H1 (cell line): ENCODE data around the gene CLCNKB. TPM values are rescaled to one million over a fixed set of nuclear protein-coding genes. Genes with fewer than 3 reads are reported as not detected.
"Not testable (repeated sequence)": the region's sequence is repeated elsewhere in the genome, so short reads cannot be mapped to it uniquely, and the experiment has no call there.

Experiments used
- CTCF ChIA-PET: fragments of 300-600 bp; sonication (Branson Sonifier 250); formaldehyde crosslinking; loops from one replicate; lab custom pipeline; 2021; ENCODE audit not compliant: partially characterized antibody; lab: Charles Lee
- POLR2A ChIA-PET: fragments of 300-600 bp; sonication (Branson Sonifier 250); formaldehyde crosslinking; loops from one replicate; lab custom pipeline; 2021; ENCODE audit warnings: inconsistent platforms; ENCODE audit not compliant: partially characterized antibody; lab: Charles Lee
- DNase-seq, 2 experiments: peaks; one replicate each; pipeline versions ENCODE4 v3.0.0 to v3.0.0-alpha.2; 2010 to 2022; ENCODE audit warnings: low spot score in 2 of 2, low read depth in 1 of 2, mixed read lengths in 1 of 2
- FAIRE-seq: peaks from 2 replicates; lab custom pipeline; 2011; peaks lifted over from hg19 to GRCh38; lab: Jason Lieb, UNC
- H2AFZ ChIP-seq: 2 replicates; pipeline ENCODE4 v1.8.1; 2012; ENCODE audit warnings: low read length, inconsistent platforms
- H2AK5ac ChIP-seq: 2 replicates; pipeline ENCODE4 v1.6.1; 2013; ENCODE audit warnings: low read depth, low read length
- H2BK120ac ChIP-seq: replicated peaks from 2 replicates; pipeline ENCODE3; 2013; ENCODE audit warnings: low read depth, low read length, inconsistent platforms
- H2BK12ac ChIP-seq: 2 replicates; pipeline ENCODE4 v1.6.1; 2013; ENCODE audit warnings: low read depth, low read length
- H2BK15ac ChIP-seq: 2 replicates; pipeline ENCODE4 v1.6.1; 2013; ENCODE audit warnings: low read length
- H2BK20ac ChIP-seq: 2 replicates; pipeline ENCODE4 v1.6.1; 2013; ENCODE audit warnings: low read length
- H2BK5ac ChIP-seq: 2 replicates; pipeline ENCODE4 v1.6.1; 2013; ENCODE audit warnings: low read depth, low read length
- H3K14ac ChIP-seq: 2 replicates; pipeline ENCODE4 v1.6.1; 2013; ENCODE audit warnings: inconsistent platforms; ENCODE audit not compliant: insufficient read length
- H3K18ac ChIP-seq: 2 replicates; pipeline ENCODE4 v1.6.1; 2013; ENCODE audit warnings: low read length; ENCODE audit errors: extremely low read depth
- H3K23ac ChIP-seq: 2 replicates; pipeline ENCODE4 v1.6.1; 2013; ENCODE audit warnings: inconsistent platforms; ENCODE audit not compliant: insufficient read length
- H3K23me2 ChIP-seq: 2 replicates; pipeline ENCODE4 v1.6.1; 2013; ENCODE audit warnings: low read depth, low read length
- H3K27ac ChIP-seq: 2 replicates; pipeline ENCODE4 v1.6.1; 2011; ENCODE audit warnings: low read depth, low read length, inconsistent platforms
- H3K27me3 ChIP-seq, 4 experiments: replicated peaks in 1 of 4; 1 replicate in 1 of 4; 2 replicates in 3 of 4; pipeline versions ENCODE4 v1.6.1 to v1.8.1; 2011 to 2013; ENCODE audit warnings: low read length in 3 of 4, mild to moderate bottlenecking in 3 of 4, inconsistent platforms in 2 of 4, mixed read lengths in 2 of 4, moderate library complexity in 1 of 4; ENCODE audit not compliant: control insufficient read depth in 3 of 4, insufficient read depth in 3 of 4; ENCODE audit errors: extremely low read depth in 1 of 4
- H3K36me3 ChIP-seq, 4 experiments: 2 replicates each; pipeline versions ENCODE4 v1.6.1 to v1.8.1; 2011 to 2013; ENCODE audit warnings: mild to moderate bottlenecking in 4 of 4, low read length in 3 of 4, moderate library complexity in 2 of 4, control low read depth in 1 of 4, inconsistent platforms in 1 of 4; ENCODE audit not compliant: insufficient read depth in 4 of 4, control insufficient read depth in 2 of 4
- H3K4ac ChIP-seq: replicated peaks from 2 replicates; pipeline ENCODE3; 2013; ENCODE audit warnings: low read length, low read depth, mixed read lengths, inconsistent platforms; ENCODE audit not compliant: insufficient read length
- H3K4me1 ChIP-seq, 4 experiments: replicated peaks in 1 of 4; 1 replicate in 1 of 4; 2 replicates in 3 of 4; pipeline versions ENCODE4 v1.6.1 to v1.8.1; 2011 to 2013; ENCODE audit warnings: low read length in 3 of 4, inconsistent platforms in 2 of 4, mixed read lengths in 1 of 4; ENCODE audit not compliant: insufficient read depth in 4 of 4, control insufficient read depth in 3 of 4
- H3K4me2 ChIP-seq, 2 experiments: 2 replicates each; pipeline versions ENCODE4 v1.6.1 to v1.8.1; 2011 to 2013; ENCODE audit warnings: low read depth in 2 of 2, low read length in 2 of 2, control low read depth in 1 of 2, inconsistent platforms in 1 of 2, mild to moderate bottlenecking in 1 of 2; ENCODE audit not compliant: insufficient read depth in 1 of 2
- H3K4me3 ChIP-seq, 4 experiments: fragments of 200-600, 300-600 bp in 1 of 4; sonication (generic), shearing (Covaris generic), sonication (Bioruptor Twin) in 1 of 4; 2 replicates each; pipeline versions ENCODE4 v1.5.1 to v1.8.1; 2011 to 2016; ENCODE audit warnings: low read length in 4 of 4, low read depth in 3 of 4, control low read depth in 2 of 4, inconsistent platforms in 2 of 4, mild to moderate bottlenecking in 2 of 4, mixed read lengths in 1 of 4, moderate library complexity in 1 of 4; ENCODE audit not compliant: insufficient read depth in 2 of 4; ENCODE audit errors: extremely low read depth in 1 of 4
- H3K56ac ChIP-seq: replicated peaks from 2 replicates; pipeline ENCODE3; 2013; ENCODE audit warnings: low read depth, mild to moderate bottlenecking, mixed read lengths, low read length, inconsistent platforms; ENCODE audit not compliant: insufficient read length
- H3K79me1 ChIP-seq: 2 replicates; pipeline ENCODE4 v1.6.1; 2013; ENCODE audit warnings: low read depth, low read length, control low read depth
- H3K79me2 ChIP-seq, 2 experiments: 2 replicates each; pipeline versions ENCODE4 v1.6.1 to v1.8.1; 2012 to 2013; ENCODE audit warnings: low read length in 2 of 2, mild to moderate bottlenecking in 2 of 2, inconsistent platforms in 1 of 2; ENCODE audit not compliant: insufficient read depth in 2 of 2, control insufficient read depth in 1 of 2
- H3K9ac ChIP-seq, 4 experiments: replicated peaks in 1 of 4; 1 replicate in 1 of 4; 2 replicates in 3 of 4; pipeline versions ENCODE4 v1.6.1 to v1.8.1; 2011 to 2013; ENCODE audit warnings: low read depth in 3 of 4, low read length in 3 of 4, control low read depth in 2 of 4, mild to moderate bottlenecking in 2 of 4, moderate library complexity in 2 of 4, inconsistent platforms in 1 of 4; ENCODE audit errors: extremely low read depth in 1 of 4
- H3K9me3 ChIP-seq, 2 experiments: 2 replicates each; pipeline versions ENCODE4 v1.6.1 to v1.8.1; 2012 to 2013; ENCODE audit warnings: mild to moderate bottlenecking in 2 of 2, moderate library complexity in 2 of 2, control low read depth in 1 of 2, inconsistent platforms in 1 of 2, low read depth in 1 of 2, low read length in 1 of 2, mixed read lengths in 1 of 2; ENCODE audit not compliant: insufficient read depth in 2 of 2
- H4K20me1 ChIP-seq, 2 experiments: replicated peaks in 1 of 2; 2 replicates each; pipeline versions ENCODE3 to v1.8.1; 2011 to 2013; ENCODE audit warnings: inconsistent platforms in 2 of 2, low read length in 2 of 2, mild to moderate bottlenecking in 1 of 2; ENCODE audit not compliant: insufficient read depth in 2 of 2, control insufficient read depth in 1 of 2
- H4K5ac ChIP-seq: 2 replicates; pipeline ENCODE4 v1.6.1; 2013; ENCODE audit warnings: low read length, low read depth, mixed read lengths, inconsistent platforms; ENCODE audit not compliant: insufficient read length
- H4K8ac ChIP-seq: 2 replicates; pipeline ENCODE4 v1.8.0; 2013; ENCODE audit warnings: mild to moderate bottlenecking, moderate library complexity, low read length, inconsistent platforms; ENCODE audit not compliant: insufficient read depth; ENCODE audit errors: extremely low read depth
- H4K91ac ChIP-seq: replicated peaks from 2 replicates; pipeline ENCODE3; 2013; ENCODE audit warnings: low read length, mixed read lengths, inconsistent platforms; ENCODE audit not compliant: insufficient read length
- WGBS, 2 experiments: shearing (Covaris generic) in 1 of 2; methylation state at CpG; one replicate each; pipeline versions ENCODE4 v1.1.6 to v1.1.7; 2013 to 2015; ENCODE audit warnings: low lambda C conversion rate in 2 of 2, mixed read lengths in 2 of 2, inconsistent platforms in 1 of 2, low coverage in 1 of 2, missing lambda C conversion rate in 1 of 2; ENCODE audit not compliant: insufficient replicate concordance in 2 of 2, insufficient coverage in 1 of 2, insufficient read length in 1 of 2; ENCODE audit errors: extremely low coverage in 1 of 2, missing lambda C conversion rate in 1 of 2; 5-methylcytosine and 5-hydroxymethylcytosine counted together
- polyA plus RNA-seq, 7 experiments: library from polyadenylated mRNA; depleted of rRNA in 3 of 7; stranded (reverse) in 5 of 7; unstranded in 2 of 7; fragments of >200 nt in 5 of 7; fragments of 200-250 nt in 2 of 7; gene quantifications; 1 replicate in 5 of 7; 2 replicates in 1 of 7; 4 replicates in 1 of 7; pipeline versions ENCODE4 v1.2.1 to v1.2.3, GENCODE V29; 2011 to 2013; ENCODE audit warnings: missing spikeins in 2 of 7, mixed read lengths in 2 of 7
- total RNA-seq: library from RNA; stranded (reverse); fragmentation: NEBNext Ultra II Directional; extraction: Animal tissue kit (Norgen Biotek cat#: 25700); gene quantifications from 2 replicates; pipeline ENCODE4 v1.2.1, GENCODE V29; 2021

Gene CLCNKB
- total and polyA plus RNA-seq, 2 of the 8 experiments (the other 6 are each of a cell fraction or from before 2014, with no cell fraction given), result 1.2 to 3.5 TPM

- H3K4me2 ChIP-seq, DNase-seq, H2BK5ac ChIP-seq, H2BK12ac ChIP-seq, H3K79me2 ChIP-seq, H3K14ac ChIP-seq, H2BK15ac ChIP-seq, FAIRE-seq, H3K79me1 ChIP-seq, H2BK120ac ChIP-seq, H3K27ac ChIP-seq, H3K9me3 ChIP-seq, H3K23ac ChIP-seq, H2BK20ac ChIP-seq, H4K8ac ChIP-seq, H3K18ac ChIP-seq, H4K91ac ChIP-seq, H3K23me2 ChIP-seq, H2AFZ ChIP-seq, H2AK5ac ChIP-seq, H3K27me3 ChIP-seq, H3K36me3 ChIP-seq, H3K9ac ChIP-seq, H4K5ac ChIP-seq, H3K4me3 ChIP-seq, H4K20me1 ChIP-seq, H3K4ac ChIP-seq, H3K56ac ChIP-seq: not testable (repeated sequence)
- peaks cover 0 to 13% (median 10%) of the 10 kb centered on the region in 4 experiments; a peak in 6 of 7 replicates for H3K4me1 ChIP-seq
- ChIA-PET CTCF (interaction anchor here (0.7 to 1.1 kb wide), 4 partner anchors 20 to 259 kb away, joined by 3 to 4 read pairs (median 3); no protein-coding TSS in a partner anchor), POLR2A (interaction anchor here (1.5 kb wide), 1 partner anchor 10 kb away, joined by 3 read pairs; no protein-coding TSS in a partner anchor)
- 92% methylated on average over 10 of the region's 18 CpGs; no CpG with 5 or more reads in 1 of the 2 experiments for WGBS, 2 experiments
Observed at GRCh38 chr1:16061989-16062686, 18.6 kb downstream of the CLCNKB start.
